Liver (tissue), 9 donors: ENCODE measurements around the gene FAM222A. TPM values are rescaled to one million over a fixed set of nuclear protein-coding genes. Genes with fewer than 3 reads are reported as not detected.
A peak's percentile ranks its signal among the peaks of the same experiment; 100 is the strongest.

Experiments
- DNase-seq: peaks from one replicate; pipeline ENCODE4 v3.0.0-alpha.2; 2017; ENCODE audit warnings: low spot score
- H3K27ac ChIP-seq, 2 donors: one replicate each; pipeline ENCODE4 v1.7.0; 2013; ENCODE audit warnings: inconsistent platforms in 2 of 2, low read length in 2 of 2, control low read depth in 1 of 2, low read depth in 1 of 2, mild to moderate bottlenecking in 1 of 2
- H3K27me3 ChIP-seq, 4 donors: one replicate each; pipeline versions ENCODE4 v1.6.1 to v1.7.0; 2013; ENCODE audit warnings: low read length in 3 of 4, inconsistent platforms in 1 of 4, mild to moderate bottlenecking in 1 of 4, moderate library complexity in 1 of 4; ENCODE audit not compliant: control insufficient read depth in 4 of 4, insufficient read depth in 4 of 4
- H3K36me3 ChIP-seq, 4 donors: one replicate each; pipeline versions ENCODE4 v1.6.1 to v1.7.0; 2013; ENCODE audit warnings: low read length in 3 of 4, mild to moderate bottlenecking in 3 of 4, low read depth in 1 of 4, moderate library complexity in 1 of 4; ENCODE audit not compliant: control insufficient read depth in 4 of 4, insufficient read depth in 3 of 4
- H3K4me1 ChIP-seq, 4 donors: one replicate each; pipeline versions ENCODE4 v1.6.1 to v1.7.0; 2013; ENCODE audit warnings: low read length in 3 of 4, mild to moderate bottlenecking in 3 of 4, moderate library complexity in 1 of 4; ENCODE audit not compliant: control insufficient read depth in 4 of 4, insufficient read depth in 4 of 4
- H3K4me3 ChIP-seq, 3 donors: one replicate each; pipeline versions ENCODE4 v1.6.1 to v1.7.0; 2013; ENCODE audit warnings: low read length in 3 of 3, control low read depth in 1 of 3, low read depth in 1 of 3, mild to moderate bottlenecking in 1 of 3
- H3K9ac ChIP-seq, 2 donors: one replicate each; pipeline ENCODE4 v1.7.0; 2013; ENCODE audit warnings: low read length in 2 of 2, mild to moderate bottlenecking in 2 of 2, moderate library complexity in 2 of 2, control low read depth in 1 of 2, low read depth in 1 of 2
- H3K9me3 ChIP-seq, 4 donors: one replicate each; pipeline versions ENCODE4 v1.6.1 to v1.7.0; 2013; ENCODE audit warnings: low read length in 3 of 4; ENCODE audit not compliant: control insufficient read depth in 4 of 4
- CTCF ChIP-seq: fragments of 150-350 bp; IDR thresholded peaks from 2 replicates; pipeline ENCODE4 v1.5.1; 2017; ENCODE audit warnings: improper control_type of control experiment, low read depth, low read length; ENCODE audit not compliant: missing input control
- EGR1 ChIP-seq, 2 donors: IDR thresholded peaks; 2 replicates each; pipeline ENCODE4 v1.6.1; 2016 to 2018; ENCODE audit warnings: antibody characterized with exemption in 2 of 2, low read depth in 2 of 2
- FOXA1 ChIP-seq: IDR thresholded peaks from 2 replicates; pipeline ENCODE4 v1.6.1; 2016; ENCODE audit warnings: antibody characterized with exemption
- FOXA2 ChIP-seq: IDR thresholded peaks from 2 replicates; pipeline ENCODE4 v1.6.1; 2016; ENCODE audit warnings: antibody characterized with exemption
- GABPA ChIP-seq, 2 donors: IDR thresholded peaks in 1 of 2; conservative IDR thresholded peaks in 1 of 2; 2 replicates each; pipeline ENCODE4 v1.6.1; 2016; ENCODE audit warnings: antibody characterized with exemption in 2 of 2, mild to moderate bottlenecking in 1 of 2, moderate library complexity in 1 of 2
- HNF4A ChIP-seq, 2 donors: conservative IDR thresholded peaks; 2 replicates each; pipeline ENCODE4 v1.6.1; 2016; ENCODE audit warnings: antibody characterized with exemption in 2 of 2, mild to moderate bottlenecking in 2 of 2
- HNF4G ChIP-seq: IDR thresholded peaks from 2 replicates; pipeline ENCODE4 v1.6.1; 2016; ENCODE audit warnings: antibody characterized with exemption
- JUND ChIP-seq, 2 donors: IDR thresholded peaks; 2 replicates each; pipeline ENCODE4 v1.6.1; 2016; ENCODE audit warnings: antibody characterized with exemption in 2 of 2
- NR2F2 ChIP-seq: IDR thresholded peaks from 2 replicates; pipeline ENCODE4 v1.6.1; 2016; ENCODE audit warnings: antibody characterized with exemption
- RAD21 ChIP-seq, 2 donors: IDR thresholded peaks; 2 replicates each; pipeline ENCODE4 v1.6.1; 2016; ENCODE audit warnings: antibody characterized with exemption in 2 of 2, mild to moderate bottlenecking in 2 of 2
- REST ChIP-seq: IDR thresholded peaks from 2 replicates; pipeline ENCODE4 v1.6.1; 2016; ENCODE audit warnings: antibody characterized with exemption, mild to moderate bottlenecking
- RXRA ChIP-seq, 2 donors: IDR thresholded peaks; 2 replicates each; pipeline ENCODE4 v1.6.1; 2017 to 2018; ENCODE audit warnings: antibody characterized with exemption in 2 of 2, mild to moderate bottlenecking in 1 of 2
- SP1 ChIP-seq: IDR thresholded peaks from 2 replicates; pipeline ENCODE4 v1.6.1; 2018; ENCODE audit warnings: antibody characterized with exemption, mild to moderate bottlenecking
- TAF1 ChIP-seq: conservative IDR thresholded peaks from 2 replicates; pipeline ENCODE4 v1.6.1; 2016; ENCODE audit warnings: antibody characterized with exemption, mild to moderate bottlenecking
- YY1 ChIP-seq: IDR thresholded peaks from 2 replicates; pipeline ENCODE4 v1.6.1; 2016; ENCODE audit warnings: antibody characterized with exemption, mild to moderate bottlenecking
- ZBTB33 ChIP-seq: IDR thresholded peaks from 2 replicates; pipeline ENCODE4 v1.6.1; 2016; ENCODE audit warnings: antibody characterized with exemption
- WGBS: extraction: QIAGEN DNeasy Blood & Tissue Kit; methylation state at CpG from one replicate; pipeline ENCODE4 v1.1.7; 2013; 5-methylcytosine and 5-hydroxymethylcytosine counted together
- polyA plus RNA-seq, 2 donors: library from polyadenylated mRNA; stranded (reverse) in 1 of 2; unstranded in 1 of 2; fragments of 200-250 nt in 1 of 2; fragments of >200 nt in 1 of 2; fragmentation: Nextera tagmentation in 1 of 2; extraction: Ambion mirVana in 1 of 2; gene quantifications; one replicate each; pipeline versions ENCODE4 v1.2.1 to v1.2.3, GENCODE V29; 2013 to 2015
- total RNA-seq, 2 donors: library from RNA; depleted of rRNA; stranded (reverse); fragments of >200 nt; gene quantifications; one replicate each; pipeline ENCODE4 v1.2.3, GENCODE V29; 2014
- TF ChIP-seq, protein P1 (sequence below): IDR thresholded peaks from 2 replicates; pipeline ENCODE4 v1.6.1; 2016; ENCODE audit warnings: antibody characterized with exemption
- TF ChIP-seq, protein P2 (sequence below): IDR thresholded peaks from 2 replicates; pipeline ENCODE4 v1.6.1; 2016; ENCODE audit warnings: antibody characterized with exemption
- donor health status: healthy.
- donor health status: healthy.
- donor health status: healthy.
- donor health status: healthy.
- donor health status: healthy.

The FAM222A gene
- total and polyA plus RNA-seq, 4 donors, result 0.97 to 2.2 (median 1.9) TPM

GRCh38 chr12:109706747-109707469 is 6.7 kb upstream of the FAM222A start:
- Histone ChIP-seq H3K27me3 (no peaks in the 10 kb centered on the region), H3K9me3 (no peaks in the 10 kb centered on the region), H3K4me1 (peaks cover 10 to 48% (median 35%) of the 10 kb centered on the region in 4 donors), H3K27ac (peak overlapping the region; percentile 49 to 58), H3K36me3 (no peaks in the 10 kb centered on the region), H3K9ac (no peak overlapping the region), H3K4me3 (no peak overlapping the region)
- DNase-seq, result peak; percentile 52
- peak; percentile 74 to 92 for TF ChIP-seq RXRA (IDR thresholded peaks at IDR 0.05)
- TF ChIP-seq GABPA (IDR thresholded peaks at IDR 0.05 in 1 of 2, conservative IDR thresholded peaks at IDR 0.05 in 1 of 2), result no peak
- TF ChIP-seq RAD21 (IDR thresholded peaks at IDR 0.05), result peak; percentile 50 to 60
- no peak for TF ChIP-seq TAF1
- TF ChIP-seq JUND (IDR thresholded peaks at IDR 0.05), result peak in 1 of 2 donors; percentile 78
- TF ChIP-seq REST, result peak; percentile 59
- TF ChIP-seq HNF4A (conservative IDR thresholded peaks at IDR 0.05), result peak; percentile 91 to 95
- peak; percentile 97 for TF ChIP-seq SP1
- TF ChIP-seq FOXA2, result peak; percentile 91
- TF ChIP-seq, protein P1, sequence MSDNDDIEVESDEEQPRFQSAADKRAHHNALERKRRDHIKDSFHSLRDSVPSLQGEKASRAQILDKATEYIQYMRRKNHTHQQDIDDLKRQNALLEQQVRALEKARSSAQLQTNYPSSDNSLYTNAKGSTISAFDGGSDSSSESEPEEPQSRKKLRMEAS, result peak; percentile 75
- no peak for TF ChIP-seq CTCF
- peak; percentile 89 for TF ChIP-seq ZBTB33
- no peak for TF ChIP-seq EGR1 (IDR thresholded peaks at IDR 0.05; ENCODE audit: low read depth in 2 of 2)
- TF ChIP-seq HNF4G, result peak; percentile 83
- peak; percentile 15 for TF ChIP-seq NR2F2
- TF ChIP-seq YY1, result peak; percentile 97
- peak; percentile 86 for TF ChIP-seq FOXA1
- TF ChIP-seq, protein P2, sequence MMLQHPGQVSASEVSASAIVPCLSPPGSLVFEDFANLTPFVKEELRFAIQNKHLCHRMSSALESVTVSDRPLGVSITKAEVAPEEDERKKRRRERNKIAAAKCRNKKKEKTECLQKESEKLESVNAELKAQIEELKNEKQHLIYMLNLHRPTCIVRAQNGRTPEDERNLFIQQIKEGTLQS, result peak; percentile 23
- 21% methylated on average over 10 of the region's 10 CpGs for WGBS
